DOHH2 (cell line): ENCODE measurements around the gene SPATC1L.

Experiments used
- H3F3A ChIP-seq: fragments of 200-600 bp; sonication (generic), shearing (Covaris generic); 2 replicates; pipeline ENCODE4 v1.6.0; 2016; ENCODE audit warnings: antibody characterized with exemption, mild to moderate bottlenecking; ENCODE audit not compliant: control insufficient read depth, insufficient read depth
- H3K27ac ChIP-seq: fragments of 200-600 bp; sonication (generic); 2 replicates; pipeline ENCODE4 v1.5.1; 2014; ENCODE audit warnings: low read depth, mild to moderate bottlenecking, low read length, moderate library complexity
- H3K27me3 ChIP-seq: fragments of 200-600 bp; sonication (generic); 2 replicates; pipeline ENCODE4 v1.6.1; 2014; ENCODE audit warnings: mild to moderate bottlenecking, low read length, mixed read lengths; ENCODE audit not compliant: control insufficient read depth
- H3K36me3 ChIP-seq: fragments of 200-600 bp; sonication (generic); 2 replicates; pipeline ENCODE4 v1.6.1; 2014; ENCODE audit warnings: mild to moderate bottlenecking, low read length, moderate library complexity, mixed read lengths; ENCODE audit not compliant: control insufficient read depth
- H3K4me1 ChIP-seq: fragments of 200-600 bp; sonication (generic); 2 replicates; pipeline ENCODE4 v1.6.1; 2014; ENCODE audit warnings: mild to moderate bottlenecking, low read length, mixed read lengths; ENCODE audit not compliant: control insufficient read depth
- H3K4me2 ChIP-seq: fragments of 200-600 bp; sonication (generic); 2 replicates; pipeline ENCODE4 v1.6.0; 2014; ENCODE audit warnings: mild to moderate bottlenecking, low read length, moderate library complexity
- H3K4me3 ChIP-seq: fragments of 200-600 bp; sonication (generic); 2 replicates; pipeline ENCODE4 v1.5.1; 2014; ENCODE audit warnings: mild to moderate bottlenecking, low read length, mixed read lengths
- H3K79me2 ChIP-seq: fragments of 200-600 bp; sonication (generic); 2 replicates; pipeline ENCODE4 v1.6.1; 2014; ENCODE audit warnings: mild to moderate bottlenecking, low read length, mixed read lengths; ENCODE audit not compliant: control insufficient read depth
- H3K9me2 ChIP-seq: fragments of 200-600 bp; sonication (generic); replicated peaks from 2 replicates; pipeline ENCODE4 v1.6.1; 2014; ENCODE audit warnings: mild to moderate bottlenecking, low read length, mixed read lengths; ENCODE audit not compliant: control insufficient read depth
- H3K9me3 ChIP-seq: fragments of 200-600 bp; sonication (generic); 2 replicates; pipeline ENCODE4 v1.6.1; 2014; ENCODE audit warnings: antibody characterized with exemption, low read length, mixed read lengths; ENCODE audit not compliant: control insufficient read depth, insufficient read depth
- H4K20me1 ChIP-seq: fragments of 200-600 bp; sonication (generic); 2 replicates; pipeline ENCODE4 v1.6.0; 2014; ENCODE audit warnings: low read depth, mild to moderate bottlenecking, antibody characterized with exemption, low read length, moderate library complexity; ENCODE audit not compliant: control insufficient read depth, insufficient read depth
- EZH2phosphoT487 ChIP-seq: fragments of 200-600 bp; sonication (generic); IDR thresholded peaks from 2 replicates; pipeline ENCODE4 v1.6.1; 2017; ENCODE audit warnings: borderline replicate concordance, mild to moderate bottlenecking, antibody characterized with exemption, low read length, moderate library complexity, mixed read lengths
- TF ChIP-seq, protein P1 (sequence below): fragments of 200-600 bp; sonication (generic); IDR thresholded peaks from one replicate; pipeline ENCODE4 v1.5.1; 2014; ENCODE audit warnings: antibody characterized with exemption, mild to moderate bottlenecking, low read depth, low read length; ENCODE audit not compliant: poor library complexity, severe bottlenecking

SPATC1L gene

GRCh38 chr21:46128933-46129571, 55.2 kb downstream of the SPATC1L start:
- H3K79me2 ChIP-seq, result no peaks in the 10 kb centered on the region

GRCh38 chr21:46128106-46128932, 55.9 kb downstream of the SPATC1L start:
- H3K4me2 ChIP-seq, result no peak overlapping the region
- no peaks in the 10 kb centered on the region for H3F3A ChIP-seq
- H3K36me3 ChIP-seq, result no peaks in the 10 kb centered on the region

More at GRCh38 chr21:46128933-46129571, 55.2 kb downstream of the SPATC1L start:
- Histone ChIP-seq H3K4me1 (no peaks in the 10 kb centered on the region), H3K4me2 (no peak overlapping the region), H3K9me3 (peaks cover 11% of the 10 kb centered on the region; the same call in 1 of the 2 replicates), H3F3A (no peaks in the 10 kb centered on the region), H3K27me3 (no peaks in the 10 kb centered on the region), H3K4me3 (no peak overlapping the region), H3K36me3 (no peaks in the 10 kb centered on the region), H3K27ac (no peak overlapping the region), H4K20me1 (no peaks in the 10 kb centered on the region), H3K9me2 (no peaks in the 10 kb centered on the region)
- TF ChIP-seq EZH2phosphoT487, result no peak
- TF ChIP-seq, protein P1, sequence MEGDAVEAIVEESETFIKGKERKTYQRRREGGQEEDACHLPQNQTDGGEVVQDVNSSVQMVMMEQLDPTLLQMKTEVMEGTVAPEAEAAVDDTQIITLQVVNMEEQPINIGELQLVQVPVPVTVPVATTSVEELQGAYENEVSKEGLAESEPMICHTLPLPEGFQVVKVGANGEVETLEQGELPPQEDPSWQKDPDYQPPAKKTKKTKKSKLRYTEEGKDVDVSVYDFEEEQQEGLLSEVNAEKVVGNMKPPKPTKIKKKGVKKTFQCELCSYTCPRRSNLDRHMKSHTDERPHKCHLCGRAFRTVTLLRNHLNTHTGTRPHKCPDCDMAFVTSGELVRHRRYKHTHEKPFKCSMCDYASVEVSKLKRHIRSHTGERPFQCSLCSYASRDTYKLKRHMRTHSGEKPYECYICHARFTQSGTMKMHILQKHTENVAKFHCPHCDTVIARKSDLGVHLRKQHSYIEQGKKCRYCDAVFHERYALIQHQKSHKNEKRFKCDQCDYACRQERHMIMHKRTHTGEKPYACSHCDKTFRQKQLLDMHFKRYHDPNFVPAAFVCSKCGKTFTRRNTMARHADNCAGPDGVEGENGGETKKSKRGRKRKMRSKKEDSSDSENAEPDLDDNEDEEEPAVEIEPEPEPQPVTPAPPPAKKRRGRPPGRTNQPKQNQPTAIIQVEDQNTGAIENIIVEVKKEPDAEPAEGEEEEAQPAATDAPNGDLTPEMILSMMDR, result no peak

DNA sequence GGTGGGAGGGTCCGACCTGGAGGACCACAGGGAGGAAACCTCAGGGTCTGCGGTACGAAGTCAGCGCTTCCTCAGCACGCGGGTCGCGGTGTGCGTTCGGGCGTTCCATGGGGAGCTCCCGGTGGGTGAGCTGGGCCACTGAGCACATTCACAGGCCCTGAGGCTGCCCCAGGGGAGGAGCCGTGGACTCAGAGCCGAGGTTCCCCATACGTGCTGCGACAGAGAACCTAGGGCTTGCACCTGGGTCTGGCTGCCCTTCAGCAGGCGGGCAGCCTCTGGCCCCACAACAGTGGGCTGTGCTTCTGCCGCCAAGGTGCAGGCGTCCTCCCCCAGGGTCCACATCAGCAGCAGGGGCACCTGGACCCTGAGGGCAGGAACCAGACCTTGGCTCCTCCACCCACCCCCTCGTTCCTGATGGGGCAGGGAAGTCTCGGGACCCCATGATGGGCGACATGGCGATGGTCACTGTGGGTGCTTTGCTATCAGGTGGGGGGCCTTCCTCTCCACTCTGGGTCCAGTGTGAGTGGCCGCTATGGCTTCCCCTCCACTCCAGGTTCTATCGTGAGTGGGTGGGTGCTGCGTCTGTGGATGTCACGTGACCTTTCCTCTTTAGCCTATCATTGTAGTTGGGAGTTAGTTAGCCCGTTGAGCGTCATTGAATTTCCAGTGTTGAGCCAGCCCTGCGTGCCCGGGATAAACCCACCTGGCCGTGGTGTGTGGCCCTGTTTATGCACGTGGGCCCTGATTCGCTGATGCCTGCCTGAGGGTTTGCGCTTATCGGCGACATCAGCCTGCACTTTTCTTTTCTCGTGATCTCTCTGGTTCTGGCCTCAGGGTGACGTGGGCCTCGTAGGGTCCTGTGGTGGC, 56.8 kb downstream of the SPATC1L start:
- H3K79me2 ChIP-seq, result no peaks in the 10 kb centered on the region
- no peak overlapping the region for H3K4me3 ChIP-seq
- no peaks in the 10 kb centered on the region for H3K27me3 ChIP-seq
- H3K9me3 ChIP-seq, result peaks cover 11% of the 10 kb centered on the region; the same call in 1 of the 2 replicates
- H3K36me3 ChIP-seq, result no peaks in the 10 kb centered on the region
- no peaks in the 10 kb centered on the region for H4K20me1 ChIP-seq
- no peaks in the 10 kb centered on the region for H3K4me1 ChIP-seq
- no peak overlapping the region for H3K27ac ChIP-seq
- TF ChIP-seq EZH2phosphoT487, result no peak
- TF ChIP-seq, protein P1, result no peak
- no peak overlapping the region for H3K4me2 ChIP-seq
- H3K9me2 ChIP-seq, result no peaks in the 10 kb centered on the region
- H3F3A ChIP-seq, result no peaks in the 10 kb centered on the region

More at GRCh38 chr21:46128106-46128932, 55.9 kb downstream of the SPATC1L start:
- H3K4me1 ChIP-seq, result no peaks in the 10 kb centered on the region
- no peaks in the 10 kb centered on the region for H3K9me2 ChIP-seq
- H3K27me3 ChIP-seq, result no peaks in the 10 kb centered on the region
- H3K27ac ChIP-seq, result no peak overlapping the region
- H4K20me1 ChIP-seq, result no peaks in the 10 kb centered on the region
- no peaks in the 10 kb centered on the region for H3K79me2 ChIP-seq
- peaks cover 11% of the 10 kb centered on the region; the same call in 1 of the 2 replicates for H3K9me3 ChIP-seq
- TF ChIP-seq EZH2phosphoT487, result no peak
- TF ChIP-seq, protein P1, result no peak
- H3K4me3 ChIP-seq, result no peak overlapping the region
